Naive thymus-derived CD4-positive, alpha-beta T cell (primary cell): ENCODE results near the gene TEX264. TPM values are rescaled to one million over a fixed set of nuclear protein-coding genes. Genes with fewer than 3 reads are reported as not detected.
A peak's percentile ranks its signal among the peaks of the same experiment; 100 is the strongest.

ENCODE experiments used
- ATAC-seq: fragments of 150-1000 bp; cut with Tn5 transposase; 2 replicates; pipeline ENCODE4 v1.10.0; 2021; ENCODE audit warnings: mild to moderate bottlenecking, moderate library complexity
- CTCF ChIA-PET: fragments of 350-600 bp; sonication (Branson Sonifier 250); formaldehyde crosslinking; loops from one replicate; lab custom pipeline; 2021; ENCODE audit warnings: antibody characterized with exemption; lab: Charles Lee
- POLR2A ChIA-PET: fragments of 350-600 bp; sonication (Branson Sonifier 250); formaldehyde crosslinking; loops from one replicate; lab custom pipeline; 2021; ENCODE audit warnings: antibody characterized with exemption, inconsistent platforms; lab: Charles Lee
- DNase-seq, 9 donors: peaks; one replicate each; pipeline versions ENCODE4 v3.0.0 to v3.0.0-alpha.2; 2020 to 2022; ENCODE audit warnings: mixed read lengths in 1 of 9
- H3K27ac ChIP-seq: one replicate; pipeline ENCODE4 v1.7.0; 2013; ENCODE audit warnings: mild to moderate bottlenecking, low read depth, low read length, moderate library complexity
- H3K27me3 ChIP-seq, 2 donors: one replicate each; pipeline ENCODE4 v1.7.0; 2013; ENCODE audit warnings: low read length in 2 of 2, mild to moderate bottlenecking in 2 of 2, moderate library complexity in 2 of 2; ENCODE audit not compliant: control insufficient read depth in 2 of 2, insufficient read depth in 2 of 2
- H3K36me3 ChIP-seq, 3 experiments: 1 replicate in 2 of 3; 2 replicates in 1 of 3; pipeline ENCODE4 v1.7.0; 2013; ENCODE audit warnings: low read length in 3 of 3, mild to moderate bottlenecking in 3 of 3, moderate library complexity in 1 of 3; ENCODE audit not compliant: insufficient read depth in 3 of 3, control insufficient read depth in 2 of 3
- H3K4me1 ChIP-seq, 2 donors: one replicate each; pipeline ENCODE4 v1.7.0; 2013; ENCODE audit warnings: low read length in 2 of 2, mild to moderate bottlenecking in 2 of 2, moderate library complexity in 1 of 2; ENCODE audit not compliant: control insufficient read depth in 2 of 2, insufficient read depth in 2 of 2
- H3K4me3 ChIP-seq: 2 replicates; pipeline ENCODE4 v1.7.0; 2013; ENCODE audit warnings: mild to moderate bottlenecking, low read length
- H3K9me3 ChIP-seq, 3 experiments: 1 replicate in 2 of 3; 2 replicates in 1 of 3; pipeline ENCODE4 v1.7.0; 2013; ENCODE audit warnings: low read length in 3 of 3; ENCODE audit not compliant: control insufficient read depth in 2 of 3
- H3K27ac Mint-ChIP-seq, 9 donors: one replicate each; pipeline ENCODE4 v1.8.0; 2020 to 2022; ENCODE audit warnings: mixed read lengths in 9 of 9, mild to moderate bottlenecking in 8 of 9, moderate library complexity in 5 of 9, inconsistent platforms in 2 of 9
- H3K27me3 Mint-ChIP-seq, 5 donors: one replicate each; pipeline ENCODE4 v1.8.0; 2021 to 2022; ENCODE audit warnings: mixed read lengths in 5 of 5, mild to moderate bottlenecking in 1 of 5
- H3K36me3 Mint-ChIP-seq, 5 donors: one replicate each; pipeline ENCODE4 v1.8.0; 2020 to 2022; ENCODE audit warnings: mixed read lengths in 5 of 5, mild to moderate bottlenecking in 3 of 5, inconsistent platforms in 1 of 5
- H3K4me1 Mint-ChIP-seq, 7 donors: one replicate each; pipeline ENCODE4 v1.8.0; 2020 to 2022; ENCODE audit warnings: mixed read lengths in 7 of 7, mild to moderate bottlenecking in 3 of 7, inconsistent platforms in 1 of 7
- H3K4me3 Mint-ChIP-seq, 10 donors: one replicate each; pipeline ENCODE4 v1.8.0; 2020 to 2022; ENCODE audit warnings: mild to moderate bottlenecking in 10 of 10, mixed read lengths in 10 of 10, moderate library complexity in 6 of 10, inconsistent platforms in 2 of 10
- H3K9me3 Mint-ChIP-seq, 11 donors: one replicate each; pipeline ENCODE4 v1.8.0; 2020 to 2022; ENCODE audit warnings: mixed read lengths in 11 of 11, mild to moderate bottlenecking in 4 of 11, inconsistent platforms in 1 of 11, moderate library complexity in 1 of 11
- intact Hi-C, 2 donors: fragments of 100-400 bp; cut with micrococcal nuclease; formaldehyde crosslinking; loops; one replicate each; pipeline ENCODE4 v1.15.1; 2023
- polyA plus RNA-seq, 2 donors: library from polyadenylated mRNA; unstranded; fragments of 300-500 nt; fragmentation: Illumina TruSeq; gene quantifications; one replicate each; pipeline ENCODE4 v1.2.3, GENCODE V29; 2021
- total RNA-seq, 6 experiments: library from RNA in 5 of 6; stranded (reverse) in 5 of 6; gene quantifications; 1 replicate in 5 of 6; 2 replicates in 1 of 6; pipeline ENCODE4 v1.2.3 and lab custom pipeline; 2021 to 2026

The TEX264 gene
- total and polyA plus RNA-seq, 7 experiments from 2014 or later: 34.4 to 115 (median 44.2) TPM

DNA sequence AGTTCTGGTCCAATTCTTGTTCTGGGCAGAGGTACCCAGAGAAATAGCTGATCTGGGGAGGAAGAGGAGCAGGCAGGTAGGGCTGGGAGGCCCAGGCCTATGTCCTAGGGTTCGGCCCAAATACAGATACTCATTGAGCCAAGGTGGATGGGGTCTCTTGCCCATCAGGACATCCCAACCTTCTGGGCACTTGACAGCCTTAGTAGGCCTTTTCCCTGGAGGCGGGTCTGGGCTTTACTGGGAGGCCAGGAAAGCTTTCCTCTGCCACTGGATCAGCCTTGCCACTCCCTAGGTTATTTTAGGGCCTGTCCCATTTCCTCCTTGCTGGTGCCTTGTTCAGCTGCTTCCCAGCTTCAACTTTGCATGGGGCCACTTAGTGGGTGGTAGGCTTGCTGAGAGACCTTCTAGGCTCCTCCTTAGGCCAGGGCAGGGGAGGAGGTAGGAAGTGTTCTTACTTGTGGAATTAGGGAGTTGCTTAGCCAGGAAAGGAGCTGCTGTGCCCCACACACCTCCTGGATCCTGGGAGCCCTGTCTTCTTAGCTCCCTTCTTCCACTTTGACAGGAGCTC is 9.7 kb downstream of the TEX264 start:
- Histone ChIP-seq H3K4me3 (peak overlapping the region; percentile 46), H3K9me3 (no peaks in the 10 kb centered on the region), H3K27me3 (no peaks in the 10 kb centered on the region), H3K36me3 (peaks cover 0 to 36% (median 0%) of the 10 kb centered on the region in 3 experiments), H3K27ac (peak overlapping the region; percentile 63), H3K4me1 (peaks cover 76 to 81% of the 10 kb centered on the region in 2 donors)
- no peaks in the 10 kb centered on the region for H3K27me3 Mint-ChIP-seq
- CTCF ChIA-PET: interaction anchor here (0.9 to 7.9 kb wide), 7 partner anchors 11 to 292 kb away, joined by 3 to 137 read pairs (median 6); partner anchors contain the start of genes DCAF1 and TEX264
- peaks cover 0 to 2% (median 0%) of the 10 kb centered on the region in 11 donors for H3K9me3 Mint-ChIP-seq
- DNase-seq (no peak), ATAC-seq (no peak)
- H3K4me1 Mint-ChIP-seq: peaks cover 75 to 100% (median 97%) of the 10 kb centered on the region in 7 donors
- peak overlapping the region; percentile 57 to 95 (median 84) for H3K27ac Mint-ChIP-seq
- H3K4me3 Mint-ChIP-seq: peak overlapping the region; percentile 53 to 91 (median 73)
- POLR2A ChIA-PET: interaction anchor here (0.5 to 5.6 kb wide), 8 partner anchors 9 to 291 kb away, joined by 3 to 66 read pairs (median 6); partner anchors contain the start of genes DCAF1 and TEX264
- peaks cover 6 to 38% (median 14%) of the 10 kb centered on the region in 5 donors for H3K36me3 Mint-ChIP-seq
- intact Hi-C loops: loop anchor here in 1 of 2 donors (10.0 kb wide), 1 partner anchor 854 kb away; the partner anchor contains the start of genes NT5DC2 and UQCC5

DNA sequence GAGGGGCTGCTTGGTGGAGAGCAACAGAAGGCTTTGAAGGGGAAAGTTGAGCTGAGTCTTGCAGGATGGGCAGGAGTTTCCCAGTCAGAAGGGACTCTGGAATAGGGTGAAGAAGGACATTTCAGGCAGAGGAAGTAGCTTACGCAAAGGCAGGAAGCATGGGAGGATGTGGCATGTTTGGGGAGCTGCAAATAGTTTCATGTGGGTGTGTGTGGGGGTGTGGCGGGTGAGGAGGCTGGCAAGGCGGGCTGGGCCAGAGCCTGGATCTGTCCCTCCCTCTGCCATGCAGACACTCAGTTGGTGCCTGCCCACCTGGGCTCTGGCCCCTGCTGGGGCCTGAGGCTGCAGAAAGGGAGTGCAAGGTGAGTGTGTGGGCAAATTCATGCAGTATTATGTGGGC is 10.4 kb downstream of the TEX264 start:
- peaks cover 78 to 83% of the 10 kb centered on the region in 2 donors for H3K4me1 ChIP-seq
- Mint-ChIP-seq H3K36me3 (peaks cover 6 to 42% (median 7%) of the 10 kb centered on the region in 5 donors), H3K4me3 (peak overlapping the region; percentile 53 to 91 (median 73)), H3K27ac (peak overlapping the region; percentile 57 to 95 (median 84)), H3K4me1 (peaks cover 75 to 100% (median 97%) of the 10 kb centered on the region in 7 donors), H3K9me3 (peaks cover 0 to 2% (median 0%) of the 10 kb centered on the region in 11 donors), H3K27me3 (no peaks in the 10 kb centered on the region)
- intact Hi-C loops: loop anchor here in 1 of 2 donors (10.0 kb wide), 1 partner anchor 853 kb away; the partner anchor contains the start of genes NT5DC2 and UQCC5
- no peaks in the 10 kb centered on the region for H3K27me3 ChIP-seq
- peak; percentile 20 to 63 (median 56) for DNase-seq
- ATAC-seq: peak; percentile 62
- H3K36me3 ChIP-seq: peaks cover 0 to 29% (median 0%) of the 10 kb centered on the region in 3 experiments
- peak overlapping the region; percentile 63 for H3K27ac ChIP-seq
- no peaks in the 10 kb centered on the region for H3K9me3 ChIP-seq
- CTCF ChIA-PET: interaction anchor here (0.5 to 7.9 kb wide), 9 partner anchors 12 to 540 kb away, joined by 3 to 137 read pairs (median 6); partner anchors contain the start of genes DCAF1 and TEX264
- H3K4me3 ChIP-seq: peak overlapping the region; percentile 46
- POLR2A ChIA-PET: interaction anchor here (1.0 to 5.6 kb wide), 8 partner anchors 10 to 292 kb away, joined by 3 to 66 read pairs (median 6); partner anchors contain the start of genes DCAF1 and TEX264

DNA sequence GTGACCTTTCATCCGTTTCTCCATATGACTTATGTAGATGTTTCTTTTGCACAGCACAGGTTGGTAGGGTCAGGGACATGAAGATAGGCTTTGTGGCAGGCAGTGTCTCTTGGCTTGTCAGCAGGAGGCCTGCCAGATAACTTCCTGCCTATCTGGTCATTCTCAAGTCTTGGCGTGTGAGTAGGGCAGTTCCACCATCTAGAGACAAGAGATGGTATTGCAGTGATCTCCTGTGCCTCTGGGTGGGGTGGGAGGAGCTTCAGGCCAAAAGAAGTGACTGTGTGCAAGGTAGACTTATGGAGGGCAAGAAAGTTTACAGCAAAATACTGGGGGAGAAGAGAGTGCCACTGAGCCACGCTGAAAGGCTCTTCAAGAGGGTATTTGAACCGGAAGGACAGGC is 11.0 kb downstream of the TEX264 start:
- ChIA-PET CTCF (interaction anchor here (0.5 to 7.9 kb wide), 11 partner anchors 8 to 293 kb away, joined by 3 to 137 read pairs (median 6); partner anchors contain the start of genes DCAF1 and TEX264), POLR2A (interaction anchor here (1.0 to 5.6 kb wide), 7 partner anchors 10 to 293 kb away, joined by 3 to 66 read pairs (median 7); partner anchors contain the start of genes DCAF1 and TEX264)
- DNase-seq: peak; percentile 35 to 83 (median 76)
- H3K4me1 ChIP-seq: peaks cover 85 to 89% of the 10 kb centered on the region in 2 donors
- H3K27me3 ChIP-seq: no peaks in the 10 kb centered on the region
- no peaks in the 10 kb centered on the region for H3K27me3 Mint-ChIP-seq
- intact Hi-C loops: loop anchor here (1.0 to 10.0 kb wide), 7 partner anchors 11 to 853 kb away; partner anchors contain the start of genes RBM15B (in 2 of the 2), TEX264 (in 2 of the 2), NT5DC2 (in 1 of the 2) and UQCC5 (in 1 of the 2)
- H3K4me1 Mint-ChIP-seq: peaks cover 80 to 100% (median 97%) of the 10 kb centered on the region in 7 donors
- peak overlapping the region; percentile 42 to 95 (median 84) for H3K27ac Mint-ChIP-seq
- H3K36me3 ChIP-seq: peaks cover 0 to 23% (median 0%) of the 10 kb centered on the region in 3 experiments
- peak overlapping the region; percentile 46 for H3K4me3 ChIP-seq
- H3K9me3 Mint-ChIP-seq: peaks cover 0 to 2% (median 0%) of the 10 kb centered on the region in 11 donors
- no peaks in the 10 kb centered on the region for H3K9me3 ChIP-seq
- ATAC-seq: peak; percentile 86
- peak overlapping the region; percentile 63 for H3K27ac ChIP-seq
- H3K4me3 Mint-ChIP-seq: peak overlapping the region; percentile 53 to 91 (median 73)
- peaks cover 4 to 44% (median 9%) of the 10 kb centered on the region in 5 donors for H3K36me3 Mint-ChIP-seq

DNA sequence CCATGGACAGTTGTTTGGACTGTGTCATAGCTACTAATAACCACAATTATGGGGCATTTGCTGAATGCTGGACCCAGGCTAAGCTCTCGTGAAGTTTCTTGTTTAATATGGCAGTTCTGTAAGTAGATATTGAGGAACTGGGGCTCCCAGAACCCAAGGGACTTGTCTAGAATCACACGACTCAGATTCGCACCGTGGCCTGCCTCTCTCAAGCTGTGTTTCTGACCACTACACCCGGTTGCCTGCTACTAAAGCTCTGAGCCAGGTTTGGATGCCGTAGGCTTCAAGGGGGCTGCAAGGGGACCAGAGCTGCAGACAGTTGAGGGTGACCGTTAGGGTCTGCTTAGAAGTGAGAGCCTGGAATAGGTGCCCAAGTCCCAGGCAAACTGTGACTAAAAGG is 11.5 kb downstream of the TEX264 start:
- Histone ChIP-seq H3K36me3 (peaks cover 0 to 28% (median 0%) of the 10 kb centered on the region in 3 experiments), H3K27ac (no peak overlapping the region), H3K4me1 (peaks cover 89 to 92% of the 10 kb centered on the region in 2 donors), H3K4me3 (no peak overlapping the region), H3K27me3 (no peaks in the 10 kb centered on the region), H3K9me3 (no peaks in the 10 kb centered on the region)
- intact Hi-C loops: loop anchor here (1.0 to 10.0 kb wide), 7 partner anchors 11 to 852 kb away; partner anchors contain the start of genes RBM15B (in 2 of the 2), TEX264 (in 2 of the 2), NT5DC2 (in 1 of the 2) and UQCC5 (in 1 of the 2)
- H3K27ac Mint-ChIP-seq: peak overlapping the region; percentile 16 to 95 (median 81)
- DNase-seq (no peak), ATAC-seq (no peak)
- ChIA-PET POLR2A (interaction anchor here (1.0 to 5.6 kb wide), 5 partner anchors 11 to 293 kb away, joined by 3 to 66 read pairs (median 8); partner anchors contain the start of genes DCAF1 and TEX264), CTCF (interaction anchor here (0.8 to 7.9 kb wide), 10 partner anchors 8 to 293 kb away, joined by 3 to 137 read pairs (median 6); partner anchors contain the start of genes DCAF1 and TEX264)
- peaks cover 84 to 100% (median 98%) of the 10 kb centered on the region in 7 donors for H3K4me1 Mint-ChIP-seq
- H3K9me3 Mint-ChIP-seq: peaks cover 0 to 2% (median 0%) of the 10 kb centered on the region in 11 donors
- H3K27me3 Mint-ChIP-seq: no peaks in the 10 kb centered on the region
- H3K36me3 Mint-ChIP-seq: peaks cover 4 to 46% (median 9%) of the 10 kb centered on the region in 5 donors
- H3K4me3 Mint-ChIP-seq: peak overlapping the region in 8 of 10 donors; percentile 69 to 91 (median 73)

DNA sequence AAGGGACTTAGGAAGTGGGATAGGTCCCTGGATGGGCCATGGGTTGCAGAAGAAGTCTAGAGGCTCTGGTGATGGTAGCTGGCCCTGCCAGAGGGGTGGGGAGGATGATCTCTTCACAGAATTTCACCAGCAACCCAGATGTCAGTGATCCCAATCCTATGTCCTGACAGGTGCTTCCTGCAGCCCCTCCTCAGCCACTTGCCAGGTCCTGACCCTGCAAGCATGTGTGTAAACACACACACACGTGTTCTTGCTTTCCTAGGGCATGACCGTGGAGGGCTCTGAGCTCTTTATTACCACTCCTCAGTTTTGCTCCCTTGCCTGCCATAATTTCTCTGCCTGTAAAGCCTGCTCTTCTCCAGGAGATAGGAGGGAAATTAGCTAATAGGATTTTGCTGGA is 12.5 kb downstream of the TEX264 start:
- no peak overlapping the region for H3K4me3 ChIP-seq
- Mint-ChIP-seq H3K9me3 (peaks cover 0 to 2% (median 0%) of the 10 kb centered on the region in 11 donors), H3K27me3 (no peaks in the 10 kb centered on the region), H3K4me3 (peak overlapping the region in 5 of 10 donors; percentile 17 to 85 (median 34)), H3K36me3 (peaks cover 4 to 51% (median 9%) of the 10 kb centered on the region in 5 donors), H3K27ac (peak overlapping the region in 8 of 9 donors; percentile 10 to 96 (median 81)), H3K4me1 (peaks cover 83 to 100% (median 98%) of the 10 kb centered on the region in 7 donors)
- H3K36me3 ChIP-seq: peaks cover 0 to 35% (median 0%) of the 10 kb centered on the region in 3 experiments
- no peaks in the 10 kb centered on the region for H3K9me3 ChIP-seq
- H3K27ac ChIP-seq: peak overlapping the region; percentile 24
- H3K4me1 ChIP-seq: peaks cover 92 to 94% of the 10 kb centered on the region in 2 donors
- no peaks in the 10 kb centered on the region for H3K27me3 ChIP-seq
- ATAC-seq (no peak), DNase-seq (no peak)
- CTCF ChIA-PET: interaction anchor here (1.0 to 7.9 kb wide), 5 partner anchors 14 to 294 kb away, joined by 3 to 137 read pairs (median 6); partner anchors contain the start of gene TEX264
- intact Hi-C loops: loop anchor here in 1 of 2 donors (10.0 kb wide), 1 partner anchor 851 kb away; the partner anchor contains the start of genes NT5DC2 and UQCC5
- POLR2A ChIA-PET: interaction anchor here (1.2 to 5.6 kb wide), 3 partner anchors 9 to 182 kb away, joined by 3 to 49 read pairs (median 8); partner anchors contain the start of gene DCAF1
